GM15510 (cell line): Measurements from ENCODE around the gene CENPK.

Experiments used
- POLR2A ChIP-seq: IDR thresholded peaks from 3 replicates; pipeline ENCODE4 v1.6.1; 2011; ENCODE audit warnings: borderline replicate concordance; ENCODE audit not compliant: insufficient read length; ENCODE audit errors: extremely low read depth

CENPK gene

DNA sequence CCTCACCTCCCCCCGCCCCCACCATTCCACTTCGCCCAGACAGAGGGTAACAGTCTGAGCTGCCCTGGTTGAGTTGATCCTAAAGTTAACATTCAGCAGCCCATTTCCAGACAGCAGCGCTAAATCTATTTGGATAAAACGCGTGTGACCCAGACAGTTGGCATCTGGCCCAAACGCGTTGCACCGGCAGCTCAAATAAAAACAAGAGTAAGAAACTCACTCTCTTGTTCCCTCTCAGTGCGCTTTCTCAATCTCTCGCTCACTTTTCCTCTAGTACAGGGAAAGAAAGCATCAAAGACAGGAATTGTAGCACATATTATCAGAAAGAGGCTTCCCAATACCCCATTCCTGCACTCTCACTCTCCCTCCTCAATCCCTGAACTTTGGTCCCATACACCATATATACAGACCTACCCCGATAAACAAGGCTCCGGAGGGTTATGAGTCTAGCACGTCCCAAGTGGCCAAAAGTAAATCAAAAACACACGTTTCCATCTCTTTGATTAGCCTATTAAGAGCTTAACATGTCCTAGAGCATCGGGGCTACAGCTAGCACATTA, 82.6 kb downstream of the CENPK start:
- TF ChIP-seq POLR2A = no peak

DNA sequence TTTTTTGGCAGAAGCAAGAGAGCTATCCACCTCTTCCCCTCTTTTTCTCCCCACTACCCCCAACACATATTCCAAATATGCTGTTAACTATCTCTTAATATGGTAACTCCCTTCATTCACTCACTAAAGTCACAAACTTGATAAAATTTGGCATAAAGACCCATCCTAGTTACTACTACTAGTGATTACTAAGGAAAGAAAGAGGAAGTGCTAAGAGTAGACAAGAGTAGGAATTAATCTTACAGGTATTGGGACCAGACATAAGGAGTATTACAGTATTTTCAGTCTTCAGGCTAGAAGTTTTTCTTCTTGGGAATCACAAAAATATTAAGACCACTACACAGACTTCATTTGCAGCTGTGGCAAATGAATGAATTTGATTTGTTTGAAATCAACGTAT, 83.4 kb downstream of the CENPK start:
- no peak for TF ChIP-seq POLR2A

DNA sequence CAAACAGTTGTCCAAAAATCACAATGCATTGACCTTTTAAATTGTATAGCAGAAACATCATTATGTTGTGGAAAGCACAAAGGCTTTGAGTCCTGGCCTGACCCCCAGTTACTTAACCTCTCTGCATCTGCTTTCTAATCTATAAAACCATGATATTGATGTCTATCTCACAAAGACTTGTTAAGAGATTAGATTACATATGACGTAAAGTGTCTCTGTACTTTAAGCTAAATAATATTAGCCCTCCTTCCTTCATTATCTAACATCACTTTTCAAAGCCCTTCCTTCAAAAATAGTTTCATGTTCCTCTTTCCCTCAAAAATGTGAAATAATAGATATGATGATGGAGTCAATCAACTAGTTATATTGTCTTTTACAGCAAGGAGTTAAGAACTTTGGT, 84.6 kb downstream of the CENPK start:
- no peak for TF ChIP-seq POLR2A

DNA sequence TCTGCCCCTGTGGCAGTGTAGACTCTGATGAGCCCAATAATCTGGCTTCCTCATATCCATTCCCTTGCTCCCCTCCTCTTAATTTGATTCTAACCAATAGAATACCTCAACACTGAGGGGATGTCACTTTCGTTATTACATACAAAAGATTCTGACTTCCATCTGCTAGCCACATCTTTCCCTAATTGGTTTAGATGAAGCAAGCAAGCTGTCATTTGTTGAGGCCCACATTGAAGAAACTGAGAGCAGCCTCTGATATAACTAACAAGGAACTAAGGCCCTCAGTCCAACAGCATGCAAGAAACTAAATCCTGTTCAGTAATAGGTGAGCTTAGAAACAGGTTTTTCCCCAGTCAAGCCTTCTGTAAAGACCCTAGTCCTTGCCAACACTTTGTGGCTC, 87.1 kb downstream of the CENPK start:
- TF ChIP-seq POLR2A = no peak

DNA sequence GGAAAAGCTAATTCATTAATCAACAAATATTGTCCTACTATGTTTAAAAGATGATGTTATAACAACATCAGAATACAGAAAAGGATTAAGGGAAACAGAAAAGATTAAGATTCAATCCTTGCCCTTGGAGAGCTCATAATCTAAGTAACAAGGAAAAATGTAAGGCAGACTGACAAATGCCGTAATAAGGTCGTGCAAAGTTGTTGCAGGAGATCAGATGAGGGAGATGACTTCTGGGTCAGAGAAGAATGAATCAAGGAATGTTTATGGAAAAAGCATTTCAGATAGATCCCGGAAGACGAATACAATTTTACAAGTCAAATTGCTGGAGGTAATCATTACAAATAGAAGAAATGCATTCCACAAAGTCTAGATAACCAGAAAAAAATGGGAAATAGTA, 87.6 kb downstream of the CENPK start:
- no peak for TF ChIP-seq POLR2A

DNA sequence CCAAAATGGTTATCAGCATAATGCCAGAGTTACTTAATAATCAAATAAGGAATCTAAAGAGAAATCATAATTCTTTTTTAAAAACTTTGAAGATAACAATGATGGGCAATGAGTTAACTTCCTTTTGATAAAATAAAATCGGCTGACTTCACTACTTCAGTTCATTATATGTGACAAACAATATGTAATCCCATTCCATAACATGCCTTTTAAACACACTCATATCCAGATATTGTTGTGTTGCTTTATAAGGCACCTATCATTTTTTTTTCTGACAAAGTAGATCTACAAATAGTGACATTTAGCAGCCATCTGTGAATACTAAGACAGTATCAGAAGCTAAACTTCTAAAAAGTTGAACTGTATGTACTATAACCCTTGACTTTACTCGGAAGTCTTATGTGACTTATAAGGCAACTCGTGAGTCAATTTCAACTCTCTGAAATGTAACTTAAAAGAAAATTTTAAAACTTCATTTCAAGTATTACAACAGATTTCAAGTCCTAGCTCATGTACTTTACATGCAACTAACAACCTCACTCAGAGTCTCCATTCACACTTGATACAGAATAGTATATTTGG, 88.7 kb downstream of the CENPK start:
- TF ChIP-seq POLR2A = no peak

DNA sequence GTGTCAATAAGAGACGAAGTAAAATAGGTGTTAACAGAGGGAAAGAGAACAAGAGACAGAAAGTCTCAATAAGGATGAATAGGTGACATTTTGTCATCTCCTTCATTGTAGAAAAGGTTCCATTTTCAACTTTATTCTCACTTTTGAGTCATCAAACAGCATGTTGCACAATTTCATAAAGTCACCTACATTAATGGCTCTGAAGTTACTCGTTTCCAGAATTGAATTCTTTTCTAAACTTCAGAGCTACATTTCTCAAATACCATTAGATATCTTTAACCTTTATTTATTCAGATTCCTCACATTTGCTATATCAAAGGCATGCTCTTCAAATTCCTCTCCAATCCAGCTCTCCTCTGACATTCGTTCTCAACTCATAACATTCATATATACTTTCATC, 94.3 kb downstream of the CENPK start:
- no peak for TF ChIP-seq POLR2A
